AG10803 (cell line): Measurements from ENCODE around the gene PTPRD.

Source experiments
- DNase-seq: peaks from one replicate; pipeline ENCODE4 v3.0.0; 2010; ENCODE audit warnings: low read depth
- H3K4me3 ChIP-seq: 2 replicates; pipeline ENCODE4 v1.5.1; 2011; ENCODE audit warnings: mild to moderate bottlenecking, low read length, control low read depth
- TF ChIP-seq, protein P1 (sequence below): conservative IDR thresholded peaks from 2 replicates; pipeline ENCODE4 v1.5.1; 2011; ENCODE audit warnings: mild to moderate bottlenecking, low read length, control low read depth, inconsistent platforms

The PTPRD gene

DNA sequence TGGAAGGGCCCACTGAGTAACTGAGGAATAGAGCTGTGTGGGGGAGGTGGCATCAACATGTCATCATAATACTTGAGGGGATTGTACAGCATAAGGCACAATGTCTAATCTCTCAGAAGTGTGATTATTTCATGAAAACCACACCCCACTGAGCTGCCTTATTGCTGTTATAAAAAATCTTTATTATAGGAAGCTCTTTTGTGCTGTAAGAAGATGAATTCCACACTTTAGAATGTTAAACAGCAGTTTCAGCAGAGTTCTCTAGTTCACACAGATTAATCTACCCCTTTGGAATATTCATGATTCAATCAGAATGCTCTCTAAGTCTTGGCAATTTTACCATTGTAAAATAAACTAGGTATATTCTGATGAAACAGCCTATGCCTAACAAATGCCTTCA lies 1389.6 kb downstream of the PTPRD start:
- no peak for DNase-seq
- TF ChIP-seq, protein P1, sequence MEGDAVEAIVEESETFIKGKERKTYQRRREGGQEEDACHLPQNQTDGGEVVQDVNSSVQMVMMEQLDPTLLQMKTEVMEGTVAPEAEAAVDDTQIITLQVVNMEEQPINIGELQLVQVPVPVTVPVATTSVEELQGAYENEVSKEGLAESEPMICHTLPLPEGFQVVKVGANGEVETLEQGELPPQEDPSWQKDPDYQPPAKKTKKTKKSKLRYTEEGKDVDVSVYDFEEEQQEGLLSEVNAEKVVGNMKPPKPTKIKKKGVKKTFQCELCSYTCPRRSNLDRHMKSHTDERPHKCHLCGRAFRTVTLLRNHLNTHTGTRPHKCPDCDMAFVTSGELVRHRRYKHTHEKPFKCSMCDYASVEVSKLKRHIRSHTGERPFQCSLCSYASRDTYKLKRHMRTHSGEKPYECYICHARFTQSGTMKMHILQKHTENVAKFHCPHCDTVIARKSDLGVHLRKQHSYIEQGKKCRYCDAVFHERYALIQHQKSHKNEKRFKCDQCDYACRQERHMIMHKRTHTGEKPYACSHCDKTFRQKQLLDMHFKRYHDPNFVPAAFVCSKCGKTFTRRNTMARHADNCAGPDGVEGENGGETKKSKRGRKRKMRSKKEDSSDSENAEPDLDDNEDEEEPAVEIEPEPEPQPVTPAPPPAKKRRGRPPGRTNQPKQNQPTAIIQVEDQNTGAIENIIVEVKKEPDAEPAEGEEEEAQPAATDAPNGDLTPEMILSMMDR = no peak

DNA sequence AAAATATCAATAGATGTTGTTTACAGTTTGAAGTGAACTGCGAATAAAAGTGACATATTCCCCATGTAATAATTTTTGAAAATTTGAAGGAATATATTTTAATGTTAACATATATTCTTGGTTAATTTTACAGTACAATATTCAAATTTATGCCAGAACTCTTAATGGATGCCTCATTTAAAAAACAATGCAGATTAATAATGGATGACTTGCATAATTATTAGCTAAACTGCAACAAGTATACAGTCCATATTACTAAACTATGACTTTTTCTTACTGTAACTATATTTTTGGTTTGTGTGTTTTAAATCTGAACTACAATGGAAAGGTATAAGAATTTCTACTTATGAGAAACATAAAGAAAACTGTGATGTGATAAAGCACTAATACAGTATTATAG lies 1390.1 kb downstream of the PTPRD start:
- DNase-seq = no peak
- TF ChIP-seq, protein P1 = no peak
- no peak overlapping the region for H3K4me3 ChIP-seq

More for the DNA sequence above, 1389.6 kb downstream of the PTPRD start:
- H3K4me3 ChIP-seq = no peak overlapping the region

DNA sequence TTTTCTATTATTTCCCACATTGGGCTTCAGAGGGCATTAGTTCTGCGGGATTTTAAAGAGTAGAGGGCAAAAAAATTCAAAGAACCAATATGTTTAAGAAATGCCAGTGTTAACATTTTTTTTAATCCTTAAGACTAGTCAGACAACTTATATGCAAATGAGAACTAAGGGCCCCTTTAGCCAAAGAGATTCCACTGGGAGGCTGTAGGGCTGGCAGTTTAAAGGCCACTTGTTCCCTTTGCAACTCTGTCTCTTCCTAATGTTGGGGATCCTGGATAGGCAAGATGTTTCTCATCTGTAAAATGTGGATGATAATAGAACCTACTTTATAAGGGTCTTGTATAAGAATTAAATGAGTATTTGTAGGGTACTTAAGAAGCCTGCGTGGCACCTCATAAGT lies 1395.9 kb downstream of the PTPRD start:
- TF ChIP-seq, protein P1 = no peak
- no peak overlapping the region for H3K4me3 ChIP-seq

DNA sequence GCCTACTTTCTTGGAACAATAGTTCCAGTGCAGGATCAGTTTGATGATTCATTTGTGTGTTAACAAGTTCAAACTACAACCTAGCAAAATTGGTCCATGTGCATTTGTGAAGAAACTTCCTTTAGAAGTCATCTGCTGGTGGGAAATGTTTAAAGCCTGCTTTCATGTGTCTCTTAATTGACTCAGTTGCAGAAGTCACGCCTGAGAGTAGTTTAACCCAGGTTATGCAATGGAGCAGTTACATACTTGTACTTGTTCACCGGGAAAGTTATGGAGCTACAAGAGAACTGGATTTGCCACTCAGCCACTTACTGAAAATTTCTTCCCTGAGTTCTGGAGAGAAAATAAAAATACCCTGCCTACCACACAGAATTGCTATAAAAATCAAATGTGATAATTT lies 1397.8 kb downstream of the PTPRD start:
- no peak overlapping the region for H3K4me3 ChIP-seq
- TF ChIP-seq, protein P1 = no peak
- DNase-seq = no peak

More for the DNA sequence above, 1395.9 kb downstream of the PTPRD start:
- DNase-seq = no peak

DNA sequence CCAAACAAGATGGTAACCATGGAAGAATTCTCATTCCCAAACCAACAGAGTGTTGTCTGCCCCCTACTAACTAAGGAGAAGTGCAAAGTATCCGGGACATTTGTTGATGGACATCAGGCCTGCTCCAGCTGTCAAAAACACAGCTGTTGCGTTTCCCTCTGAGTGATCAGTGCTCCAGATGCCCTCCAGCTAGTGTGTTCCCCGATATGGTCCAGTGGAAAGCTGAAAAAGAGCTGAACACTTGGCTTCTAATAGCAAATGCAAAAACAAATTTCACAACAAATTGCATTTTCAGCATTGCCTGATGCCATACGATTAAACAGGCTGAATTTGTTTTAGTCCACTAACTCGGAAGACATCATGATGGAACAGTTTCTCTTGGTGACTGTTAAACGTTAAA lies 1398.7 kb downstream of the PTPRD start:
- DNase-seq = no peak
- TF ChIP-seq, protein P1 = no peak
- no peak overlapping the region for H3K4me3 ChIP-seq

DNA sequence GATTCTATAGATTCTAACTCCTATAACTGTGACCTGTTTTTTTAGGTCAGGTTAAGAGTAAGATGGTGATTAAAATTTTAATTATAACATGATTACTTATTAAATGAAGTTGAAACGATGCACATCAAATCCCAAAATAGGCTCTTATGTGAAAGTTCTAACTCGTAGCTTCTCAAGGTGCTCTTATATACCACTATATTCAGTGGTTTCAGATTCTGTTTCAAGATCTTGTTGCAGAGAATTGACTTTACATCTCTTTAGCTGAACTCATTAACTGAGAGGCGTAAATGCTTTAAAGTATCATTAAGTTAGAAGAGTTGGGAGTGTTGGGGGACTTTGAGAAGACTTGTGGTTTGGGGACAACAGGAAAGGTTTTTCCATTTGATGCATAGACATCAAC lies 1399.8 kb downstream of the PTPRD start:
- no peak overlapping the region for H3K4me3 ChIP-seq
- no peak for DNase-seq
- TF ChIP-seq, protein P1 = no peak

DNA sequence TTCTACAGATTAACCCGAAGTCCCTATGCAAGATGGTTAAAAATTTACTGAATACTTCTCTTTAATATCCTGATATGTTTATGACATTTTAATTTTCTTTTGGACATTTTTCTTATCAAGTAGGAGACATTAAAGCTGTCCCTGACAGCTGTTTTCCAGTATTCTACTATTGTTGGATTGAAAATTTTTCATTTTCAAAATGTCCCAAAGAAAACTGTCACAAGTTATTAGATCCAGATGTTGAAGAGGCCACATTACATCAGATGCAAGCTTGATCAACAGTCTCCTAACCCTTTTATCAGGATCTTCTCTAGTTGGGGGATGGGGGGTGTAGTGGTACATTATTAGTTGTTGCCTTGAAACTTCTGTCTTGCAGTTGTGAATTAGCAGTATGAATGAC lies 1410.5 kb downstream of the PTPRD start:
- TF ChIP-seq, protein P1 = no peak
- H3K4me3 ChIP-seq = no peak overlapping the region
- DNase-seq = no peak
